ENCODE results near the gene SUSD4.

The SUSD4 gene

DNA sequence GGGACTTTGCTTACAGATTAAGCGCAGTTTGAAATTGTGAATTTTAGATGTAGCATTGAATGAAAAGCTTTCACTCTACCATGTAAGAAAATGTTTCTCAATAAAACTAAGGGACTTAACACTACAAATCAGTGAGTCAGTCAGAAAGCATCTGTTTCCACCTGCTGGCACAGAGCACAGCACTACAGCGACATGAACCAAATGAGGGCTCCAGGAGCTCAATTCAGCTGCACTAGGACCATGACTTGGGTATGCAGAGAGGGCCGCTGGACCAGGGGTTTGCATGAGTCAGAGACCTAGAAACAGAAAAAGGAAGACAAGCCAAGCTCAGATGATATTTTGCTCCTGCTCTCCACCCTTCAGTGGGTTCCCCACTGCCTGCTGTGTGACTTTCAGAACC, 5.2 kb downstream of the SUSD4 start:
- DNase-seq, result no peak

DNA sequence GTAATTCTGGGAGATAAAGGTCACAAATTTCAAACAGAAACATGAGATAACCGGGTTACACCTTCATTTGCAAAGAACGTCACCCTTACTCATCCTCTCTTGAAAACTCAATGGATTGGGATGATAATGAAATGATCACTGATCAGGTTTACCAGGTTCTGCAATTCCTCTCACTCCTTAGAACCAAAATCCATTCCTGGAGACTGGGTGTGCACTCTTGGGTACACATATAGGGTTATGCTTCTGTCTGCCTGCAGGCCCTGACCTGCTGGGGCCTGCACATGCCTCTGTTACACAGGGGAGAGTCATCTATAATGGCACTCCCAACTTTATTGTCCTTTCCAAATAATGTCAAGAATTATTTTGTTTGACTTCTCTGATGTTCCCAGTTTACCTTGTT, 8.3 kb downstream of the SUSD4 start:
- no peak for DNase-seq

DNA sequence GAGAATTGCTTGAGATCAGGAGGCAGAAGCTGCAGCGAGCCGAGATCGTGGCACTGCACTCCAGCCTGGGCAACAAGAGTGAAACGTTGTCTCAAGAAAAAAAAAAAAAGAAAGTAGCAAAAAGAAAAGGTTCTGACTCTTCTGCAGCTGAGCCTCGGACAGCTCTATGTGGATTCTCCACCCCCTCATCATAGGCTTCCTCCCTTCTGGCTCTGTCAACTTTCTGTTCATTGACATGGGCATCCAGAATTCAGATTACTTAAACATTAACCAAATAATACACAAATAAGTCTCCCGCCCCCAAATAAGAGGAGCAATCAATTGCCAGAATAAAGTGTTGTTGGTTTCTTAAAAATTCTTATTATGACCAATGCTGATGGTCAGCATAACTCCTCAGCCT, 10.0 kb downstream of the SUSD4 start:
- DNase-seq, result no peak

DNA sequence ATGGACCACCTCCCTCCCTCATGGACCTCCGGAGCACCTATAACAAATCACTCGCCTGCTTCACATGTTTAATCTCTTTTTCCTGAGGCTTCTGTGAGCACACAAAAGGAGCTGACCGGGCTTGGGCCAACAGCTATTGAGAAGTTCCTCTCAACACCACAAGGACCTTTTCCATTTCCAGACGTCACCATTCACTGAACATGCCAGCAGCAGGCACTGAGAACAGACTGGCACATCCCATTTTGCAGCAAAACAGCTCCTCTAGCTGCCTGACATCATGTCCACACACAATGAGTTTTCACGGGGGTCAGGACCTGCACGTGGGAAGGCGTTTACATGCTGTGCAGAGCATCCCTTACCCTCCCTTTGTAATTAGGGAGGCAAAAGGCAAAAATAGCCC, 11.0 kb downstream of the SUSD4 start:
- no peak for DNase-seq

DNA sequence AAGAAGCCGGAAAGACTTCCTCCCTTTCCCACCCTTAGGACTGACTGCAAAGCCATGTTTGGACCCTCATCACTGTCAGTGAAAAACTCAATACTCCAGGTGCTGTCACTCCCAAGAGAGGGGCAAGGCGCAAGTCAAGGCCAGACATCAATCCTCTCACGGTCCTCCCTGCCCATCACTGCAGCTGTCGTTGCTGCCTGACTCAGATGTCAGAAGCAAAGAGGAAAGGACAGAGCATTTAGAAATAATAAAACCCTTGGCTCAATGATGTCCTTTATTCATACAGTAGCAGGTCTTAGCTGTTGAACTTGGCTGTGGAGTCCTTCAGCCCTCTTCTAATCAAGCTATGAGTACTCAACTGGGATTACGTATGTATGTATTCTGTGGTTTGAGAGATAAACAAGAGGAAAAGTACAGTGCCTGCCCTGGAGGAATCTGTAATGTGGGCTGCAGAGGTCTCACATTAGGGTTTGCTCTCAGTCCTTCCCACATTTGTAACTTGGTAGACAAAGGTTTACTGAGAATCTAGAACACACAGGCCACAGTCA, 13.5 kb downstream of the SUSD4 start:
- DNase-seq, result no peak

DNA sequence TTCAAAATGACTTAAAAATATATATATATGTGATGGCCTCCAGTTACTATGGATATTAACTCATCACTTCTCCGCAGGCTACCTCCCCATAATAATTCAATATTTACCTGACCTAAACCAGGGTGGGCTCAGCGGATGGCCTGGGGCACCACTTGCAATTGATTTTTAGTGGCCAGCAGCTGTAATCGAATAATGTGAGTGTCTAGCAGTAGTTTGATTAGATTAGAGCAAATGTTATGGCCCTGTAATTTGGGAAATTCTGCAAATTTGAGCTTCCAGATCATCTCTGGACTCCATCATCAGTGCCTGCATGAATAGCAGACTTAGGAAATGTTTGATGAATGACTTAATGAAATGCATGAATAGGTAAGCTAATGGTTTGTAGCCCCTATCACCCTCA, 14.7 kb downstream of the SUSD4 start:
- DNase-seq, result no peak

DNA sequence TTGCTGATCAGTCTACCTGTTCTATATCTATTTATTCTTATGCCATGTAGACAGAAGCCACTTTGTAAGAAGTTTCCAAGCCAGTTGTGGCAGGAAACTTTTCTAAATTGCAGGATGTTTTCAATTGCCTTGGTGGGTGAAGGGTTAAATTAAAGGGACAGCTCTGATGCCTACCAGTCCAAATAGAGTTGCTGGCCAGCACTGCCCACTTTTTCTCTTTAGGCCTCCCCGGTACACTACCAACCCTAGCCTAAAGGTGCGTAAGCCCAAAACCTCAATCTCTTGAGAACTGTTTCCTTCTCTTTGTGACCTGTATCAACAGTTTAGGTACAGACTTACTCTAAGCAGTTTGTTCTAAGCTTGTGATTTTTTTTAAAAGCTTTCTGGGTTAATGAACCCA, 15.5 kb downstream of the SUSD4 start:
- DNase-seq, result no peak

DNA sequence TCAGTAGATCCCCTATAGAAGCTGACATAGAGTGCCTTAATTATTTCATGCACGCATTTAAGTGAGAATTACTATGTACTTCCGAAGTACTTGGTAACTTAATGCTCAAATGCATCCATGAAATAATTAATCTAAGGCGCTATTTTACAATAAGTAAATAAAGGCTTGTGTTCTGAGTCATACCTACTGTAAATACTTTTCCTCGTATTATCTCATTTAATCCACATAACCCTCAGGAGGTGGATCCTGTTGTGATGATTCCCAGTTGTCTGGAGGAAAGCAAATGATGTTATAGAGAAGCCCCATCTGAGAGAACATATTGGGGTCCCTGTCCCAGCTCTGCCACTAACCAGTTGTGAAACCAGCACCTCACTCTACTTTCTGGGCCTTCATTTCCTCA, 16.4 kb downstream of the SUSD4 start:
- no peak for DNase-seq

DNA sequence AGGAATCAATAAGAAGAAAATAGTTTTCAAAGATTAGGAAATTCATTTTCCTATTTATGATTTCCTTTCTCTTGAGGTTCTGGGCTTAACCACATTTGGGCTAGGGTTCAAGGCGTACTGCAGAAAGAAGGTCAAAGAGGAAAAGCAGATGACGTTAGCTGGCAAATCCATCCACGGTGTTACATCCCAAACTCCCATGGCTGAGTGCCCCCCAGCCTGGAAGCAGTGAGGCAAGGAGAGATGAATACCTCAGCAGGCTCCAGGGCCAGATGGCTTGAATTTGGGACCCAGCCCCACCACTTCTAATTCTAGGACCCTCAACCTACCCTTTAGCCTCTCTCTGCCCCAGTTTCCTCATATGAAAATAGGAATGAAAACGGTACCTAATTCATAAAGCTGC, 17.7 kb downstream of the SUSD4 start:
- no peak for DNase-seq

DNA sequence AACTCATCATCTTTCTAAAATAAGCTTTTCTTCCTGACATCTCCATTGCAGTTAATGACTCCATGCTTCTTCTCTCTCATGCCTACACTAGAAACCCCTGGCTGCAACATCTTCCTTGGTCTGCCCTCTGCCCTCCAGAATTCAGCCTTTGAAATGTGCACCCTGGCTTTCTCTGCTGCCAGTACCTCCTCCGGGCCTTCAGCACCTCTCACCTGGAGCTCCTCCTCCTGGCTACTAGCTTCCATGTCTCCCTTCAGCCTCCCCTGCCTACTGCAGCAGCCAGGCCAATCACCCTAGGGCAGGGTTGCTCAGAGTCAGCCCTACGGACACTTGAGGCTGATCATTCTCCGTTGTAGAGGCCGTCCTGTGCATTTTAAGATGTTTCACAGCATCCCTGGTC, 18.3 kb downstream of the SUSD4 start:
- no peak for DNase-seq

DNA sequence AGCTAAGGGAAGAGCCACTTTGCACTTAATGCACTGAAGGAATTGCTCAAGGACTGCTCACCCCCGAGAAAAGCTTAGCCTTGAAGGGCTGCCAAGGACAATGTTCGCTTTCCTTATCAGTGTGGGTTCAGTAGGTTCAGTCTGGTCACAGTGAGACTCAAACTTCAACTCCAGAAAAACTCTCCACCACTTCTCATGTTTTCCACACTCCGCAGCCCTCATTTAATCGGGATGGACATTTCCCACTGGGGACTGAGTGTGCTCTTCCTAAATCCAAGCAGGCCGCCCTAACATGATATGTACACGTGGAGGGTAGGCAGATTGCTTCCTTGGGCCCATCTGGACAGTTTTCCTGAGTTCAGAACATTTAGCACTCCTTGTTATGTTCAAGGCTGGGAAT, 19.5 kb downstream of the SUSD4 start:
- DNase-seq, result no peak

DNA sequence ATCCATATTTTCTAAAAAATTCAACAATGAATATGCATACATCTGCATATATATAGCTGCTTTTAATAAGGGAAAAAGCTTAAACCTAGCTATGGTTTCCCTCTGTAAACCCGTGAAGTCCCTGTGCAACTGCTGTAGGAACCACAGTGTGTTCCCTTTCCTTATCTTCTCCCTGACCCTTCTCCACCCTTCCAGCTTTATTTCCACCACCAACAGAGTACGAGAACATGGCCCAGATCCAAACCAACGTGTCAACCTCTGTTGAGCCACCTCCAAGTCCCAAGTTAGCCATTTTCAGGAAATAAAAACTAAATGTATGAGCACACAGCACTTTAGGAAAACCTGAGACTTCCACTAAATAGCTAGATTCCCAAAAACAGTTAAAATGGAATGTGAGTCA, 20.3 kb downstream of the SUSD4 start:
- DNase-seq, result no peak

DNA sequence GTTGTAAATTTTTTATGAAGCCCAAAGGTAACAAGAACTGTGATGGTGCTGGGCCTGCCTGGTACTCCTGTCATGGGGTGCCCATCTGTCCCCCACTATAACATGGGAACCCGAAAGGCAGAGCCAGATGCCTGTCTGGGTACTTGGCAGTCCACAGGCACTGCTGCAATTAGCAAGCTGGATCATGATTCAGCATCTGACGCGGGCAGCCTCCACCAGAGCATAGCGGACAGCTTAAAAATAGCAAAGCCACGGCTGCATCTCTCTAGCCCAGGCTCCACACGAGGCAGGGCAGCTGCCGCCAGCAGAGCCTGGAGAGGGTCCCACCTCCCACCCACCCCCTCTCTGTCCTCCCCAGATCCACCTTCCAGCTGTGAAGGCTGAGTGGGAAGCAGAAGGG, 22.9 kb downstream of the SUSD4 start:
- DNase-seq, result no peak

DNA sequence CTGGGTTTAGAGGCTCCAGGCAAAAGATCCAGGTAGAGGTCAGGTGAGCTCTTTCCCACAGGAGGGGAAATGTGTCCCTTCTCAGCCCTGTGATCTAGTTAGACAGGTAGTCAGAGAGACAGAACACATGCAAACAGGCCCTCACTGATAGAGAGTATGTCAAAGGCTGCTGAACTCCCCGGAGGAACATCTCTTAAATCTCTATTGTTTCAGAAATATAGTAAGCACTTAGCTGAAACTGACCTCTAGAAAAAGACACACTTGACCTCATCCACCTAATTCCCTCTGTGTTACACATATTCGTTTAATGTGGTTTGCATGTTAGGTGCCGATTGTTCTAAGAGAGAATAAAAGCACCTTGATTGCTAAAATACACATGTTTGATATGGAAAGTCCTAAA, 23.3 kb downstream of the SUSD4 start:
- DNase-seq, result no peak

DNA sequence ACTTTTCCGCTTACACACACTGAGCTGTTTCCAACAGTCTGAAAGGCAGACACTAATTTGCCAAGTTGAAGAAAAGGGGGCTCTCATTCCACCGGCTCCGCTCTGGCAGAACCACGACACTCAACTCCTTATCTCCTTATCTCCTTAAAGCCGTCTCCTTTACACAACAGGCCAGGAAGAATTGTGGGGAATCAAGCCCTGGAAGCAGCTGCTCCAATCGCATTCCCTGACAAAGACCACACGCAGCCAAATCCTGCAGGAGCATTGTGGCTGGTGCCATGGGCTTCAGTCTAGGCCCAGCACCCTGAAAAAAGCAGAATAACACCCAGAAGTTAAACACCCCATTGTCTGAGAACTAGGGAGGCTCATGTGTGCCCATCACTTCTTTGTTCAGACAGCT, 24.1 kb downstream of the SUSD4 start:
- DNase-seq, result no peak

DNA sequence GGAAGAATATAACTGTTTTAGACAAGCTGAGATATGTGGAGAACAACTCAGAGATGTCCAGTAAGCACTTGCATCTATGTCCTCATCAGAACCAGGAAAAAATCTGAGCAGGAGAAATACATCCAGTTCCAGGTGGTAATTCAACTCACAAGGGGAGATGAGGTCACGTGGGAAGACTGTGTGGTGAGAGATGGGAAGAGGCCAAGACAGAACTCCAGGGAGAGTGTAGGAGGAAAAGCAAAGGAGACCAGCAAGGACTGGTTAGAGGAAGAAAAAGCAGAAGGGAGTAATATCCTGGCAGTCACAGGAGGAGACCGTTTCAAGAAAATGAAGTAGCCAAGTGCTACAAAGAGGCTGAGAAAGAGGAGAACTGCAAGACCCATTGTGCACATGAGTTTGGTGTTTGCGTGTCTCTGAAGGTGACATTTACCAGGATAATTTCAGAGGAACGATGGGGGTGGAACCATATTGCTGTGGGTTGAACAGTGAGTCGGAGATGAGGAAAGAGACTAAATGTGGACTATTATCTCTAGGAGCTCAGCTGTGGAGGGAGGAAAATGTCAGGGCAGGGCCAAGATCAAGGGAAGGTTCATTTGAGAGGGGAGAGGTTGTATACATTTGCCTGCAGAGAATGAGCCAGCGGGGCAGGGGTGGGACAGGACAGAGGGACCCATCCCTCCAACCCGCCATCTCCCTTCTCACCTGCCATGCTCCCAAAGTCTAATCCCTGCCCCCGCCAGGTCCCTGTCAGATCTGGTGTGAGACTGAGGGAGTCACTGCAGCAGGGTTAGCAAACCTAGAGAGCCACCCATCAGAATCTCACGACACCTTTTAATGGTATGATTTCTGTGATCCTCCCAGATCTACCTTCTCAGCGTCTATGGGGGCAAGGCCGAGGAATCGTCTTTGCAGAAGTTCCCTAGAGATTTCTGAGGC, 24.9 kb downstream of the SUSD4 start:
- peak; percentile 44 for DNase-seq

DNA sequence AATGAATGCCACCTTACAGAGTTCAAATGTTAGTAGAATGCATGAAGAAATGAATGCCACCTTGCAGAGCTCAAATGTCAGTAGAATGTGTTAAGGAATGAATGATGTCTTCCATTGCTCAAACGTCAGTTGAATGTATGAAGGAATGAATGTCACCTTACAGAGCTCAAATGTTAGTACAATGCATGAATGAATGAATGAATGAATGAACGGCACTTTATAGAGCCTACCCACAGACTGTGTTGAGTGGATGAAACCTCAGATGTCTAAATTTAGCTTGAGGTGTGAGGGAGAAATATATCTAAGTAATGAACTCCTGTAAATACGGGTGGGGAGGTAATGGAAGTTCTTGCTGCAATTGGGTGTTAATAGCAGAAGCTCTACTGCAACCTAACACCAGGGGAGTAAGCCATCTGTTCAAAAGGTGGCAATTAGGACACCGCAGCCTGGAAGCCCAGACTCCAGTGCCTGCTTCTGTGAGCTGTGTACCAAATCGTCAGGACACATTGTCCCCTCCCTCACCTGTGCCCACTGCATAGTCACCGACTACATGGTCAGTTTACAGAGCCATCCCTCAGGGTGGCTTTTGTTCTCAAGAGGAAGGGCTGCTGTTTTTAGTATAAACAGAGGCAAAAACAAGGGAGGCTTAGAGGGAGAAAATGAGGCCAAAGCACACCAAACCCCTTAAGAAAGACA, 26.7 kb downstream of the SUSD4 start:
- no peak for DNase-seq

DNA sequence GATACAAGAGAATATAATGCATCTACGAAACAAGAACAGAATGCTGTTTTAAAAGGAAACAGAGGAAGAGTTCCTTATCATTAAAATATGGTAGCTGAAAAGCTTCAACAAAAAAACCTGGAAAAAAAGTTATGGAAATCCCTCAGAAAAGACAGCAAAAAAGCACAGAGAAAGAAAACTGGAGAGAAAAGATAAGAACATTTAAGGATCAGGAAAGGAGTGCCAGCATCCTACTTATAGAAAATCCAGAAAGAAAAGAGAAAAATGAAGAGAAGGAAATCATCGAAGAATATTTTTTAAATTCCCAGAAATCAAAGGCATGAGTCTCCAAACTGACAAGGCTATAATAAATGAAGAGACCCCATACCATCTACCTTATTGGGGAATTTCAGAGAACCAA, 29.8 kb downstream of the SUSD4 start:
- DNase-seq, result no peak

DNA sequence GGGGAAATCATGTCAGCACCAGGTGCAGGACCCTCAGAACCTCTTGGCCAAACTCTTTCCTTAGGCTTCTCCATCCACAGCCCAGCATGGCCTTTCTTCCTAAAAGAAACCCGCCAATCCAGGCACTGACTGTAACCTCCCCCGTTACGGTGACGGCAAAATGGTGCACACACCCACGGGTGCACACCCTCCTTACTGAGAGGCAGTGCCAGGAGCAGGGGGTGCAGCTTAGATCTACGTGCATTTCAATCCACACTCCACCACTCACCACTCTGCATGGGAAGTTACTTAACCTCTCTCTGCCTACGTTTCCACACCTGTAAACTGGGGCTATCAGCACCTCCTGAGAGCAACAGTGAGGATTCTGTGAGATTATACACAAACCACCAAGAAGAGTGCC, 31.0 kb downstream of the SUSD4 start:
- no peak for DNase-seq

DNA sequence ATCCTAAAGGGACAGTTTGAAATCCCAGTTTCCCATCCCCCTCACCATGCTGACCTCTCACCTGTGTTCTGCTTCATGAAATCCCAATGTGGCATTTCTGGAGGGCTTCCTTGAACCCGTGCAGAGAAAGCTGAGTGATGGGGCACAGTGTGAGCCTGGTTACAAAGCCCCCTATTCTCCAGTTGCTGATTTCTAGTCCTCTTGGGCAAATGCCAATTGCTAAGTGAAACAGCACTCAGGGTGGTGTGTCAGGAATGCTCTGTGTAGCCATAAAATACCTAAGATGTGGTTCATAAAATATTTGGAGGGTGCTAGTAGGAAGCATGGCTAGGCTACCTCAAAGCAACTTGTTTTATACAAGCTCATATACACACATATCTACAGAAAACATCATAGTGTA, 32.0 kb downstream of the SUSD4 start:
- no peak for DNase-seq

DNA sequence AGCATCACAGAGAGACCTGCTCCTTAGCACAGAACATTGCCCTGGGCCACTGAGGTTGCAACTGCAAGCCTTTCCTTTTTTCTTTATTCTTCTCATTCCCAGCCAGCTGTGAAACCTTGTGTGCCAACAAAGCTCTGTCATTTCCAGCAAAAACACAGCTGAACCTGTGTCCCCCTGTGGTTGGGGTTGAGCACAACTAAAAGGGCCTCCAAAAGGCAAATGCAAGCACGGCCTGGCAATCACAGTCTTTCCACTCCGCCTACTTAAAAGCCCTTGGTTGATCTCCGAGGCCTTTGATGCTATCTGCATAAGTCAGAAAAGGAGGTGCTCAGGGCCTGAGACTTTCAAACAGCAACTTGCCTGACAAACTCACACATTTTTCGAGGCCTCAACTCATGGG, 32.7 kb downstream of the SUSD4 start:
- peak; percentile 49 for DNase-seq

DNA sequence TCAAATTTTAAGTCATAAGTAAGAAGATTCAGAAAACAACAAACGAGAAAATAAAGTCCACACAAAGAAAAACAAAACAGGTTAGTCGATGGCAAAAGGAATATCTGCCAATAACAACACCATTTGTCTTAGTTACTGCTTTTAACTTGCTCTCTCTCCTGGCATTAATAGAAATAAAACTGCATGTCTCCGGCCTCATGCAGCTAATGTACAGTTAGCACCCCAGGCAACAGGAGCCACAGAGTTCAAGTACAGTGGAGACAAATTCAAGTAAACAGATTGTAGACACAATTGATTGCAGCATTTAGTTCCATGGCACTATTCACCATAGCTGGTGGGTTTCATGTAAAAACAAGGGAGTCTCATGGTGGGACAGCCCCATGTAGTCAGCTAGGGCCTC, 33.5 kb downstream of the SUSD4 start:
- no peak for DNase-seq

DNA sequence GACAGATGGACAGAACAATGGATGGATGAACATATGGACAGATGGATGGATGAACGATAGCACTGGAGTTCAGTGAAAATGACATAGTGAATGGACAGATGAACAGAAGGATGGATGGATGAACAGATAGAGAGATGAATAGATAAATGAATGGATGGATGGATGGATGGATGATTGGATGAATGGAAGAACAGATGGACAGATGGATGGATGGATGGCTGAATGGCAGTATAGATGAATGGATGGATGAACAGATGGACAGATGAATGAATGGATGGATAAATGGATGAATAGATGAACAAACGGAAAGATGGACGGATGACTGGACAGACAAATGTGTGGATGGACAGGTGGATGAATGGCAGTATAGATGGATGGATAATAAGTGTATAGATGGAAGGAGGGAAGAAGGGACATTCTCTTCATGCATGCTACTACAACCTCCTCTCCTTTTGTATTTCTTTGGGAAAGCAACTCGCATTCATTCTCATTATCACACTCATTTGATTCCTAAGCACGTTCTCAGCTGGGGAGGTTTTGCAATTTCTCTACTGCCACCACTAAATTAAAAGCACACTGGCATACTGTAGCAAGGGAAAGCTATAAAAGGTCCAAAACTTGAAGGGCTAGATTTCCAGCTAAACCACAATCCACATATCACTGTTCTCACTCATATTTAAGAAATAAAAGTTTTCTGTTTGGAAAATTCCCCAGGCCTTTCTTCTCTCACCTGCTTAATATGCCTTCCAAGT, 34.1 kb downstream of the SUSD4 start:
- no peak for DNase-seq

DNA sequence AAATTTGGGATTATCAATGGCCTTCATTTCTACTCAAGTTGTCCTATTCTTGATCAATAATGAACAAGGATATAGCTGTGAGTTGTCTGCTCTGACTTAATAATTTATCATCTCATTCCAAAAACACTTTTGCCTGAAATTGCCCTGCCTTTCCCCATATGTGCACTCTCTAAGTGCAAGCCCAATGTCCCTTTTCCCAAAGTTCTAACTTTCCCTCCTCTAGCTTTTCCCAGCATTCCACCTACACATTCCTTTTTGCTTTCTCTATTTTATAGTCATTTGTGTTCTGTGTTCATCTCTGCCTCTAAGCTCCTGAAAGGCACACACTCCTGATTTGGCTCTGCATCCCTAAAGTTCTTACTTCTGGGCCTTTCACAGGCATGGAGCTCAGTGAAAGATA, 34.7 kb downstream of the SUSD4 start:
- DNase-seq, result no peak

Data from activated CD8-positive, alpha-beta memory T cell treated with anti-CD3 and anti-CD28 coated beads for 24 hours (primary cell).